H9 (cell line): ENCODE data around the gene CALN1. TPM values are rescaled to one million over a fixed set of nuclear protein-coding genes. Genes with fewer than 3 reads are reported as not detected.

Source experiments
- DNase-seq: peaks from one replicate; pipeline ENCODE4 v3.0.0-alpha.2; 2017
- H2AFZ ChIP-seq: one replicate; pipeline ENCODE4 v1.6.1; 2013; ENCODE audit warnings: mild to moderate bottlenecking, low read length, control low read depth, moderate library complexity
- H2AK5ac ChIP-seq: 2 replicates; pipeline ENCODE4 v1.6.1; 2013; ENCODE audit warnings: low read length, control low read depth, mixed read lengths; ENCODE audit not compliant: insufficient read length
- H2BK120ac ChIP-seq: one replicate; pipeline ENCODE4 v1.6.1; 2013; ENCODE audit warnings: low read depth, mild to moderate bottlenecking, low read length, control low read depth, inconsistent platforms; ENCODE audit not compliant: poor library complexity, severe bottlenecking
- H2BK12ac ChIP-seq: 2 replicates; pipeline ENCODE4 v1.6.1; 2013; ENCODE audit warnings: low read length, control low read depth, mixed read lengths, low read depth; ENCODE audit not compliant: insufficient read length
- H2BK15ac ChIP-seq: 2 replicates; pipeline ENCODE4 v1.6.1; 2013; ENCODE audit warnings: low read depth, low read length, control low read depth
- H2BK20ac ChIP-seq: one replicate; pipeline ENCODE4 v1.6.1; 2013; ENCODE audit warnings: low read depth, mild to moderate bottlenecking, low read length, control low read depth, inconsistent platforms; ENCODE audit not compliant: poor library complexity, severe bottlenecking
- H2BK5ac ChIP-seq: 2 replicates; pipeline ENCODE4 v1.6.1; 2013; ENCODE audit warnings: low read length, control low read depth, mixed read lengths; ENCODE audit not compliant: insufficient read length
- H3K14ac ChIP-seq: 2 replicates; pipeline ENCODE4 v1.6.1; 2013; ENCODE audit warnings: low read length, control low read depth; ENCODE audit not compliant: insufficient read depth
- H3K18ac ChIP-seq: 2 replicates; pipeline ENCODE4 v1.6.1; 2013; ENCODE audit warnings: low read depth, mild to moderate bottlenecking, mixed read lengths, low read length, control low read depth; ENCODE audit not compliant: insufficient read length
- H3K23ac ChIP-seq: 2 replicates; pipeline ENCODE4 v1.6.1; 2013; ENCODE audit warnings: low read length, control low read depth, mixed read lengths, low read depth; ENCODE audit not compliant: insufficient read length
- H3K23me2 ChIP-seq: 2 replicates; pipeline ENCODE4 v1.6.1; 2013; ENCODE audit warnings: low read depth, mild to moderate bottlenecking, mixed read lengths, low read length, control low read depth; ENCODE audit not compliant: insufficient read length, poor library complexity, severe bottlenecking
- H3K27ac ChIP-seq: 2 replicates; pipeline ENCODE4 v1.5.1; 2013; ENCODE audit warnings: low read length, control low read depth, mixed read lengths, low read depth; ENCODE audit not compliant: insufficient read length
- H3K27me3 ChIP-seq: 2 replicates; pipeline ENCODE4 v1.6.1; 2013; ENCODE audit warnings: low read length, control low read depth, inconsistent platforms; ENCODE audit not compliant: insufficient read depth
- H3K4ac ChIP-seq: 2 replicates; pipeline ENCODE4 v1.6.1; 2013; ENCODE audit warnings: low read depth, mild to moderate bottlenecking, control low read depth, inconsistent platforms, low read length, moderate library complexity
- H3K4me1 ChIP-seq: 2 replicates; pipeline ENCODE4 v1.6.1; 2013; ENCODE audit warnings: low read length, control low read depth, inconsistent platforms; ENCODE audit not compliant: insufficient read depth
- H3K4me2 ChIP-seq: 2 replicates; pipeline ENCODE4 v1.6.1; 2013; ENCODE audit warnings: low read length, control low read depth, mixed read lengths; ENCODE audit not compliant: insufficient read length, insufficient read depth
- H3K56ac ChIP-seq: 2 replicates; pipeline ENCODE4 v1.6.1; 2013; ENCODE audit warnings: low read depth, mild to moderate bottlenecking, mixed read lengths, low read length, control low read depth; ENCODE audit not compliant: insufficient read length
- H3K79me1 ChIP-seq: 2 replicates; pipeline ENCODE4 v1.6.1; 2013; ENCODE audit warnings: low read depth, mild to moderate bottlenecking, moderate library complexity, low read length, control low read depth, inconsistent platforms; ENCODE audit not compliant: insufficient read depth, poor library complexity, severe bottlenecking
- H3K79me2 ChIP-seq: 2 replicates; pipeline ENCODE4 v1.6.1; 2013; ENCODE audit warnings: low read length, control low read depth, inconsistent platforms; ENCODE audit not compliant: insufficient read depth
- H3K9ac ChIP-seq: 2 replicates; pipeline ENCODE4 v1.6.1; 2013; ENCODE audit warnings: low read length, control low read depth, mixed read lengths; ENCODE audit not compliant: insufficient read length; ENCODE audit errors: extremely low read depth
- H3K9me3 ChIP-seq: one replicate; pipeline ENCODE4 v1.6.1; 2013; ENCODE audit warnings: low read depth, low read length, inconsistent platforms; ENCODE audit not compliant: control insufficient read depth
- H3T11ph ChIP-seq: one replicate; pipeline ENCODE4 v1.6.1; 2013; ENCODE audit warnings: mild to moderate bottlenecking, low read length, control low read depth, inconsistent platforms
- H4K20me1 ChIP-seq: one replicate; pipeline ENCODE4 v1.6.1; 2013; ENCODE audit not compliant: control insufficient read depth, insufficient read length, insufficient read depth
- H4K5ac ChIP-seq: 2 replicates; pipeline ENCODE4 v1.6.1; 2013; ENCODE audit warnings: low read depth, mild to moderate bottlenecking, mixed read lengths, low read length, control low read depth; ENCODE audit not compliant: insufficient read length
- H4K8ac ChIP-seq: replicated peaks from 2 replicates; pipeline ENCODE4 v1.6.1; 2013; ENCODE audit warnings: low read length, control low read depth, mixed read lengths, low read depth; ENCODE audit not compliant: insufficient read length
- H4K91ac ChIP-seq: 2 replicates; pipeline ENCODE4 v1.6.1; 2013; ENCODE audit warnings: low read depth, mild to moderate bottlenecking, moderate library complexity, mixed read lengths, low read length, control low read depth; ENCODE audit not compliant: insufficient read length
- H3K27ac Mint-ChIP-seq, 3 experiments: 2 replicates in 2 of 3; 3 replicates in 1 of 3; pipeline ENCODE4 v1.8.0; 2020 to 2021; ENCODE audit warnings: mixed read lengths in 3 of 3, mild to moderate bottlenecking in 1 of 3, moderate library complexity in 1 of 3
- H3K27me3 Mint-ChIP-seq: 2 replicates; pipeline ENCODE4 v1.8.0; 2021; ENCODE audit warnings: low read depth, mild to moderate bottlenecking, moderate library complexity, mixed read lengths
- H3K36me3 Mint-ChIP-seq, 3 experiments: 2 replicates in 2 of 3; 3 replicates in 1 of 3; pipeline ENCODE4 v1.8.0; 2020 to 2021; ENCODE audit warnings: low read depth in 3 of 3, mixed read lengths in 3 of 3; ENCODE audit not compliant: insufficient read depth in 1 of 3
- H3K4me1 Mint-ChIP-seq, 2 experiments: 2 replicates each; pipeline ENCODE4 v1.8.0; 2020; ENCODE audit warnings: mixed read lengths in 2 of 2
- H3K4me3 Mint-ChIP-seq, 2 experiments: 2 replicates in 1 of 2; 3 replicates in 1 of 2; pipeline ENCODE4 v1.8.0; 2020 to 2021; ENCODE audit warnings: mild to moderate bottlenecking in 2 of 2, mixed read lengths in 2 of 2, moderate library complexity in 1 of 2
- H3K9me3 Mint-ChIP-seq, 2 experiments: 2 replicates in 1 of 2; 3 replicates in 1 of 2; pipeline ENCODE4 v1.8.0; 2020; ENCODE audit warnings: mild to moderate bottlenecking in 2 of 2, mixed read lengths in 2 of 2, moderate library complexity in 1 of 2
- WGBS: extraction: QIAGEN DNeasy Blood & Tissue Kit; methylation state at CpG from one replicate; pipeline ENCODE4 v1.1.7; 2013; ENCODE audit warnings: missing lambda C conversion rate, low lambda C conversion rate, mixed read lengths; ENCODE audit not compliant: insufficient read length; ENCODE audit errors: extremely low coverage; 5-methylcytosine and 5-hydroxymethylcytosine counted together
- total RNA-seq: library from RNA; stranded (reverse); gene quantifications from 2 replicates; pipeline ENCODE4 v1.2.1, GENCODE V29; 2021
- TF ChIP-seq, protein P1 (sequence below): fragments of 200-600 bp; sonication (generic); conservative IDR thresholded peaks from 3 replicates; pipeline ENCODE4 v1.8.0; 2021; ENCODE audit warnings: antibody characterized with exemption, mild to moderate bottlenecking

Gene CALN1
- total RNA-seq, 1 experiment from 2014 or later, result 2.8 TPM

DNA sequence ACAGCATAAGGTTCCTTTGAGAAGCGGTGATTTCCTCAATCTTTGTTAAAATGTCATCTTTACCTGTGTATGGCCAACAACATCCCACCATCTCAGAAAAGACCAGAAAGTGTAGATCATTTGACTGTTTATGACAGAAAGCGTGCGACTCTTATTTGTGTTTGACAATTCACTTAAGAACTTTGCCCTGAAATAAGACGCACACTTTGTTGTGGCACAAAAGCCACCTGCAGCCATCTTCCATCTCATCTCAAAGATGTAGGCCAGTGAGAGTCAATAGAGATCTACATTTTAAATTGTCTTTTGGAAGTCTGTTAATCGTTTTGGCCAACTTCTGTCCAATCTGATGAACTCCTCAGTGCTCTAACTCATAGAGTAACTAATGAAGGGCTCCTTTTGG lies 114.0 kb downstream of the CALN1 start:
- Histone ChIP-seq H3K79me2 (no peaks in the 10 kb centered on the region), H4K8ac (no peak overlapping the region), H3K23ac (no peak overlapping the region), H2BK12ac (no peak overlapping the region), H2BK20ac (no peak overlapping the region), H3K27ac (no peak overlapping the region), H3K9ac (no peak overlapping the region), H3K18ac (no peak overlapping the region), H3T11ph (no peak overlapping the region), H4K91ac (no peak overlapping the region), H2BK5ac (no peak overlapping the region), H3K14ac (no peak overlapping the region), H3K4me1 (no peaks in the 10 kb centered on the region; the same call in 1 of the 2 replicates), H3K27me3 (no peaks in the 10 kb centered on the region), H3K4ac (no peak overlapping the region), H4K5ac (no peak overlapping the region), H2AFZ (no peak overlapping the region), H2BK120ac (no peak overlapping the region), H3K56ac (no peak overlapping the region), H2AK5ac (no peak overlapping the region), H3K9me3 (no peaks in the 10 kb centered on the region), H2BK15ac (no peak overlapping the region), H3K4me2 (no peak overlapping the region), H3K79me1 (no peaks in the 10 kb centered on the region), H4K20me1 (no peaks in the 10 kb centered on the region), H3K23me2 (no peaks in the 10 kb centered on the region)
- H3K27ac Mint-ChIP-seq, result no peak overlapping the region
- WGBS, result no CpG with 5 or more reads among the region's 5 CpGs
- H3K27me3 Mint-ChIP-seq, result no peaks in the 10 kb centered on the region
- TF ChIP-seq, protein P1, sequence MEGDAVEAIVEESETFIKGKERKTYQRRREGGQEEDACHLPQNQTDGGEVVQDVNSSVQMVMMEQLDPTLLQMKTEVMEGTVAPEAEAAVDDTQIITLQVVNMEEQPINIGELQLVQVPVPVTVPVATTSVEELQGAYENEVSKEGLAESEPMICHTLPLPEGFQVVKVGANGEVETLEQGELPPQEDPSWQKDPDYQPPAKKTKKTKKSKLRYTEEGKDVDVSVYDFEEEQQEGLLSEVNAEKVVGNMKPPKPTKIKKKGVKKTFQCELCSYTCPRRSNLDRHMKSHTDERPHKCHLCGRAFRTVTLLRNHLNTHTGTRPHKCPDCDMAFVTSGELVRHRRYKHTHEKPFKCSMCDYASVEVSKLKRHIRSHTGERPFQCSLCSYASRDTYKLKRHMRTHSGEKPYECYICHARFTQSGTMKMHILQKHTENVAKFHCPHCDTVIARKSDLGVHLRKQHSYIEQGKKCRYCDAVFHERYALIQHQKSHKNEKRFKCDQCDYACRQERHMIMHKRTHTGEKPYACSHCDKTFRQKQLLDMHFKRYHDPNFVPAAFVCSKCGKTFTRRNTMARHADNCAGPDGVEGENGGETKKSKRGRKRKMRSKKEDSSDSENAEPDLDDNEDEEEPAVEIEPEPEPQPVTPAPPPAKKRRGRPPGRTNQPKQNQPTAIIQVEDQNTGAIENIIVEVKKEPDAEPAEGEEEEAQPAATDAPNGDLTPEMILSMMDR, result no peak
- H3K4me1 Mint-ChIP-seq, result peaks cover 10 to 11% of the 10 kb centered on the region in 2 experiments
- no peak for DNase-seq
- no peak overlapping the region for H3K4me3 Mint-ChIP-seq
- peaks cover 0 to 8% (median under 1%) of the 10 kb centered on the region in 3 experiments; a peak in 3 of 7 replicates for H3K36me3 Mint-ChIP-seq
- H3K9me3 Mint-ChIP-seq, result peaks cover 0 to 2% of the 10 kb centered on the region in 2 experiments; a peak in 1 of 5 replicates
